Breast epithelium (tissue), 4 donors: ENCODE results near the gene CNN2. TPM values are rescaled to one million over a fixed set of nuclear protein-coding genes. Genes with fewer than 3 reads are reported as not detected.
A peak's percentile ranks its signal among the peaks of the same experiment; 100 is the strongest.

Source experiments
- DNase-seq, 2 donors: peaks; one replicate each; pipeline ENCODE4 v3.0.0-alpha.2; 2019; ENCODE audit warnings: low spot score in 2 of 2
- H3K27ac ChIP-seq, 2 donors: fragments of 200-600 bp; sonication (generic) in 1 of 2; one replicate each; pipeline ENCODE4 v1.5.1; 2016 to 2019; ENCODE audit warnings: mild to moderate bottlenecking in 1 of 2
- H3K27me3 ChIP-seq, 2 donors: fragments of 200-600 bp; sonication (generic) in 1 of 2; one replicate each; pipeline versions ENCODE4 v1.5.1 to v1.6.0; 2017 to 2019; ENCODE audit warnings: control low read depth in 1 of 2, mild to moderate bottlenecking in 1 of 2
- H3K36me3 ChIP-seq: fragments of 200-600 bp; one replicate; pipeline ENCODE4 v1.5.1; 2019
- H3K4me1 ChIP-seq, 2 donors: fragments of 200-600 bp; sonication (generic); one replicate each; pipeline ENCODE4 v1.5.1; 2016 to 2019; ENCODE audit warnings: control low read depth in 1 of 2
- H3K4me3 ChIP-seq, 3 donors: fragments of 200-600 bp; sonication (generic); 1 replicate in 2 of 3; 2 replicates in 1 of 3; pipeline ENCODE4 v1.5.1; 2016 to 2019; ENCODE audit warnings: mild to moderate bottlenecking in 3 of 3, moderate library complexity in 2 of 3
- H3K9me3 ChIP-seq, 2 donors: fragments of 200-600 bp; sonication (generic) in 1 of 2; one replicate each; pipeline ENCODE4 v1.5.1; 2016 to 2019; ENCODE audit warnings: control low read depth in 1 of 2
- POLR2A ChIP-seq: fragments of 450-650 bp; IDR thresholded peaks from one replicate; pipeline ENCODE4 v1.6.1; 2016; ENCODE audit warnings: antibody characterized with exemption, mild to moderate bottlenecking, moderate library complexity
- POLR2AphosphoS5 ChIP-seq, 3 donors: sonication (generic); formaldehyde crosslinking; IDR thresholded peaks; one replicate each; pipeline ENCODE4 v1.6.1; 2017; ENCODE audit warnings: antibody characterized with exemption in 3 of 3
- intact Hi-C: fragments of 100-400 bp; cut with DNase I; formaldehyde crosslinking; loops from one replicate; pipeline ENCODE4 v1.15.1; 2023; ENCODE audit warnings: low total_unique reads
- total RNA-seq, 3 donors: library from RNA; depleted of rRNA; stranded (reverse); fragments of >200 nt; gene quantifications; one replicate each; pipeline ENCODE4 v1.1.0, GENCODE V29; 2016
- TF ChIP-seq, protein P1 (sequence below), 3 donors: fragments of 450-650 bp; IDR thresholded peaks; one replicate each; pipeline ENCODE4 v1.5.1; 2016 to 2017; ENCODE audit warnings: antibody characterized with exemption in 3 of 3, mild to moderate bottlenecking in 3 of 3, moderate library complexity in 3 of 3

Gene CNN2
- total RNA-seq, 3 donors from 2014 or later = 70.4 to 74.1 (median 70.7) TPM

DNA sequence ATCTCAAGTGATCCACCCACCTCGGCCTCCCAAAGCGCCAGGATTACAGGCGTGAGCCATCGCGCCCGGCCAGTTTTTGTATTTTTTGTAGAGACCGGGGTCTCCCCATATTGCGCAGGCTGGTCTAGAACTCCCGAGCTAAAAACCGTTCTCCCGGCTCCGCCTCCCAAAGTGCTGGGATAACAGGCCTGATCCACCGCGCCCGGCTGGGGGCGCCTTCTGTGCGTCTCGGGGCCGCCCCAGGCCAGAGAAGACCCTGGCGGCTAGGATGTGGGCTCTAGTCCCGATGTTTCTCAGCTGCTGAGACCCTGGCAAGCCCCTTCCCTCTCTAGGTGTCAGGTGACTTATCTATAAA is 44.1 kb downstream of the CNN2 start:
- H3K9me3 ChIP-seq = no peaks in the 10 kb centered on the region
- DNase-seq = no peak
- intact Hi-C loops = no loop called here
- H3K36me3 ChIP-seq = no peaks in the 10 kb centered on the region
- no peak for TF ChIP-seq POLR2AphosphoS5 (IDR thresholded peaks at IDR 0.05)
- TF ChIP-seq, protein P1, sequence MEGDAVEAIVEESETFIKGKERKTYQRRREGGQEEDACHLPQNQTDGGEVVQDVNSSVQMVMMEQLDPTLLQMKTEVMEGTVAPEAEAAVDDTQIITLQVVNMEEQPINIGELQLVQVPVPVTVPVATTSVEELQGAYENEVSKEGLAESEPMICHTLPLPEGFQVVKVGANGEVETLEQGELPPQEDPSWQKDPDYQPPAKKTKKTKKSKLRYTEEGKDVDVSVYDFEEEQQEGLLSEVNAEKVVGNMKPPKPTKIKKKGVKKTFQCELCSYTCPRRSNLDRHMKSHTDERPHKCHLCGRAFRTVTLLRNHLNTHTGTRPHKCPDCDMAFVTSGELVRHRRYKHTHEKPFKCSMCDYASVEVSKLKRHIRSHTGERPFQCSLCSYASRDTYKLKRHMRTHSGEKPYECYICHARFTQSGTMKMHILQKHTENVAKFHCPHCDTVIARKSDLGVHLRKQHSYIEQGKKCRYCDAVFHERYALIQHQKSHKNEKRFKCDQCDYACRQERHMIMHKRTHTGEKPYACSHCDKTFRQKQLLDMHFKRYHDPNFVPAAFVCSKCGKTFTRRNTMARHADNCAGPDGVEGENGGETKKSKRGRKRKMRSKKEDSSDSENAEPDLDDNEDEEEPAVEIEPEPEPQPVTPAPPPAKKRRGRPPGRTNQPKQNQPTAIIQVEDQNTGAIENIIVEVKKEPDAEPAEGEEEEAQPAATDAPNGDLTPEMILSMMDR (IDR thresholded peaks at IDR 0.05) = no peak
- TF ChIP-seq POLR2A = no peak
- H3K4me1 ChIP-seq = peaks cover 9% of the 10 kb centered on the region in 2 donors
- no peak overlapping the region for H3K4me3 ChIP-seq
- no peak overlapping the region for H3K27ac ChIP-seq
- H3K27me3 ChIP-seq = peaks cover 10 to 48% of the 10 kb centered on the region in 2 donors

DNA sequence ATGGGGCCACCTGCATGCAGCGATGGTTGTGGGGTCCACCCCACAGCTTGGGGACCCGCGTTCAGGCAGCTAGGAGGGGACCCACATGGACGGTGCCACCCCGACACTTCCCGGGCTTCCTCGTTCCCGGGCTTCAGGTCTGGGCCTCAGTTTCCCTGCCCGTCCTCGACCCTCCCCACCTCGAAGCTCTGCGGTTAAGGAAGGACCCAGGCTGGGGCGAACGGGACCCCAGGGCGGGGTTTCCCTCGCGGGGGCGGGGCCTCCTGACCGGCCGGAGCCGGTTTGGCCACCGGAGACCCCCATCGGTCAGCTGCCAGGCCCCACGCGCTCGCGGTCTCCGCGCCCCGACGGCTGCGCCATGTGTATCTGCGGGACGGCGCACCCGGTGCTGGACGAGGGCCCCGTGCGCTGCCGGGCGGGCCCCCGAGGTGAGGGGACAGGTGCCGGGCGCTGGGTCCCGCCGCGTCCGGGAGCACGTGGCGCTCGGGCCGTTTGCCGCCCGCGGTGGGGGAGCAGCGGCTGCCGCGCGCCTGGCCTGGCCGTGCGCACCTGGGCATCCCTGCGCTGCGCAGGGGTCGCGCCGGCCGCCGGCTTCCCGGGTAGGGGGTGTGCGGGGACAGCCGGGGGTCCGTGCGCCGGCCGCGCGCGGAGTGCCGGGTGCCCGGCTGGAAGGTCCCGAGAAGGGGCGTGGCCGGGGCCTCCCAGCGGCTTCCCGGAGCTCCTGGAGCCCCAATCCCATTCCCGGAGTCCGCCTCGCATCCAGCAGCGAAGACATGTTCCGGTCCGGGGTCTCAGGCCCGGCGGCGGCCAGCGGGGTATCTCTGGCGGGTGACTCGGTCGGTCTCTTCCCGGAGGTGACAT is 44.8 kb downstream of the CNN2 start:
- no peaks in the 10 kb centered on the region for H3K36me3 ChIP-seq
- peaks cover 9% of the 10 kb centered on the region in 2 donors for H3K4me1 ChIP-seq
- TF ChIP-seq POLR2A = no peak
- TF ChIP-seq POLR2AphosphoS5 (IDR thresholded peaks at IDR 0.05) = no peak
- TF ChIP-seq, protein P1 (IDR thresholded peaks at IDR 0.05) = no peak
- no peak for DNase-seq
- H3K9me3 ChIP-seq = no peaks in the 10 kb centered on the region
- peak overlapping the region in 2 of 3 donors; percentile 32 to 65 for H3K4me3 ChIP-seq
- H3K27ac ChIP-seq = no peak overlapping the region
- intact Hi-C loops = no loop called here
- H3K27me3 ChIP-seq = peaks cover 10 to 47% of the 10 kb centered on the region in 2 donors

DNA sequence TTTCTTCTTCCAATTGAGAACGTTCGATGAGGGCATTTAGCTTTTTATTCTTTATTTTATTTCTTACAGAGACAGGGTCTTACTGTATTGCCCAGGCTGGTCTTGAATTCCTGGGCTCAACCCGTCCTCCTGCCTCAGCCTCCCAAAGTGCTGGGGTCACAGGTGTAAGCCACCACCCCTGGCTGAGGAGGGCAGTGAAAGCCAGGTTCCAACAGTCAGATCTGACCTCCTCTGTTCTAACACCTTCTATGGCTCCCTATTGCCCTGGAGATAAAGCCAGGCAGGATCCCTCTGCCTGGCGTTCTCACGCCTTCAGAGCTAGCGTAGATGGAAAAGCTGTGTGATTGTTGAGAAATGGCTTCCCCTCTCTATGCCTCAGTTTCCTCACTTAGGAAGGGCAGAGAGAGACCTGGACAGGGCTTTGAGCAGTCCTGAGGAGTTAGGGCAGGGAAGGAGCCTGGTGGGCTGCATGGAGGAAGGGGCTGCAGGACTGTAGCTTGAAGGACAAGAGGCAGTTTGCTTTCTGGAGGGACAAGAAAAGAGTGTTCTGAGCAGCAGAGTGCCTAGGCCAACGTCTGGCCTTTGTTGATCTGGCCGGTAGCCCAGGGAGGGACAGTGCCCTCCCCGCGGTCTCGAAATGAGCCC is 46.1 kb downstream of the CNN2 start:
- no peaks in the 10 kb centered on the region for H3K36me3 ChIP-seq
- intact Hi-C loops = no loop called here
- H3K9me3 ChIP-seq = no peaks in the 10 kb centered on the region
- no peak overlapping the region for H3K4me3 ChIP-seq
- H3K27me3 ChIP-seq = peaks cover 10 to 34% of the 10 kb centered on the region in 2 donors
- H3K4me1 ChIP-seq = peaks cover 0 to under 1% of the 10 kb centered on the region in 2 donors
- TF ChIP-seq POLR2AphosphoS5 (IDR thresholded peaks at IDR 0.05) = no peak
- TF ChIP-seq, protein P1 (IDR thresholded peaks at IDR 0.05) = no peak
- H3K27ac ChIP-seq = no peak overlapping the region
- DNase-seq = no peak

DNA sequence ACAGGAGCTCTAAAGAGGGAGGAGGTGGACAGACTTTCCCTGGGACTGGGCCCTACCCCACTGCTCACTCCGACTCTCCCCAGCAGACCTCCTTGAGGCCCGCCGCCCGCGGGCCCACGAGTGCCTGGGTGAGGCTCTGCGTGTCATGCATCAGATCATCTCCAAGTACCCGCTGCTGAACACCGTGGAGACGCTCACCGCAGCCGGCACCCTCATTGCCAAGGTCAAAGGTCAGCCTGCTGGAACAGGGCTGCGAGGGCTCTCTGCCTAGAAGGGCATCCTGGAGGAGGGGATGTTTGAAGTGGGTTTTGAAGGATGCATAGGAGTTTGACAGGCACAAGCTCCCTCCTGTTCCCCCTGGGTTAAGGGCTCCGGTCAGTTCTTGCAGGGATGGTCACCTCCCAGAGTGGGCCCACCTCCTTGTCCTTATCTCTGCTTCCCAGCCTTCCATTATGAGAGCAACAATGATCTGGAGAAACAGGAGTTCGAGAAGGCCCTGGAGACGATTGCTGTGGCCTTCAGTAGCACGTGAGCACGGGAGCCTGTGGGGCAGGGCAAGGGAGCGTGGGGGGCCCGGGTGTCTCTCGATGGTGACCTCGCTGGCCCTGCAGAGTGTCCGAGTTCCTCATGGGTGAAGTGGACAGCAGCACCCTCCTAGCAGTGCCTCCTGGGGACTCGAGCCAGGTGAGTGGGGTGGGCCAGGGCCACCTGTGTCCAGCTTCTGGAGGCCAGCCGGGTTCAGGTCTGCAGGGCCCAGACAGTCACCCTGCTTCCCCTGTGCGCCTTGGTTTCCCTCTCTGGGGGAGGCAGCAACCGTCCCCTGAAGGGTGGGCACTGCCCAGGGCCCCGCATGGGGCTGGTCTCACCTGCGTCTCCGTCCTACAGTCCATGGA is 46.9 kb downstream of the CNN2 start:
- DNase-seq = no peak
- intact Hi-C loops = no loop called here
- Histone ChIP-seq H3K4me3 (no peak overlapping the region), H3K9me3 (no peaks in the 10 kb centered on the region), H3K36me3 (no peaks in the 10 kb centered on the region), H3K27me3 (peaks cover 10 to 25% of the 10 kb centered on the region in 2 donors), H3K4me1 (no peaks in the 10 kb centered on the region), H3K27ac (no peak overlapping the region)
- TF ChIP-seq, protein P1 (IDR thresholded peaks at IDR 0.05) = no peak
- no peak for TF ChIP-seq POLR2AphosphoS5 (IDR thresholded peaks at IDR 0.05)
- TF ChIP-seq POLR2A = no peak
